ENCODE data around the gene KLHL36. TPM values are rescaled to one million over a fixed set of nuclear protein-coding genes. Genes with fewer than 3 reads are reported as not detected.

KLHL36 gene
- total RNA-seq, 4 donors from 2014 or later, result 70.5 to 114 (median 80.5) TPM

DNA sequence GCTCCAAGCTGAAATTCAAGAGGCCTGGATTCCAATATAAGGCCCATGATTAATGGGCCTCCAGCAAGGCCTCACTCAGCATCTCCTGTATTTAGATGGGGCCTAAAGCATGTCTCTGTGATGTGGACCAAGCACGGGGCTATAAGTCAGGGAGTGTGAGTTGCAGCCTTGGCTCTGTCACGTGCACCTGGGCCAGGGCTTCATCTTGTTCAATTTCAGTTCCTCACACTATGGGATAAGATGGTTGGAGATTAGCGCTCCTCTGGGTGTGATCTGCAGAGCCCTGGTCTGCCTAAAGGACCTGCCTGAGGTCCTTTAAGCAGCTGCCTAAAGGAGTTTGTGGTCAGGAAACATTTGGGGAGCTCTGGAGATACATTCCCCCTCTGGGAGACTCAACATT lies 25.2 kb downstream of the KLHL36 start:
- no peak for TF ChIP-seq EP300 (IDR thresholded peaks at IDR 0.05)
- TF ChIP-seq POLR2AphosphoS5 (IDR thresholded peaks at IDR 0.05), result no peak
- TF ChIP-seq POLR2A (IDR thresholded peaks at IDR 0.05), result no peak
- TF ChIP-seq, protein P1, sequence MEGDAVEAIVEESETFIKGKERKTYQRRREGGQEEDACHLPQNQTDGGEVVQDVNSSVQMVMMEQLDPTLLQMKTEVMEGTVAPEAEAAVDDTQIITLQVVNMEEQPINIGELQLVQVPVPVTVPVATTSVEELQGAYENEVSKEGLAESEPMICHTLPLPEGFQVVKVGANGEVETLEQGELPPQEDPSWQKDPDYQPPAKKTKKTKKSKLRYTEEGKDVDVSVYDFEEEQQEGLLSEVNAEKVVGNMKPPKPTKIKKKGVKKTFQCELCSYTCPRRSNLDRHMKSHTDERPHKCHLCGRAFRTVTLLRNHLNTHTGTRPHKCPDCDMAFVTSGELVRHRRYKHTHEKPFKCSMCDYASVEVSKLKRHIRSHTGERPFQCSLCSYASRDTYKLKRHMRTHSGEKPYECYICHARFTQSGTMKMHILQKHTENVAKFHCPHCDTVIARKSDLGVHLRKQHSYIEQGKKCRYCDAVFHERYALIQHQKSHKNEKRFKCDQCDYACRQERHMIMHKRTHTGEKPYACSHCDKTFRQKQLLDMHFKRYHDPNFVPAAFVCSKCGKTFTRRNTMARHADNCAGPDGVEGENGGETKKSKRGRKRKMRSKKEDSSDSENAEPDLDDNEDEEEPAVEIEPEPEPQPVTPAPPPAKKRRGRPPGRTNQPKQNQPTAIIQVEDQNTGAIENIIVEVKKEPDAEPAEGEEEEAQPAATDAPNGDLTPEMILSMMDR (IDR thresholded peaks at IDR 0.05), result no peak

GRCh38 chr16:84675423-84675822 lies 27.1 kb downstream of the KLHL36 start:
- H3K9me3 ChIP-seq, result no peaks in the 10 kb centered on the region
- WGBS, 2 donors (ENCODE audit: low coverage in 1 of 2), result 72 to 85% methylated on average over 7 to 8 of the region's 9 CpGs
- peaks cover 0 to 6% (median 0%) of the 10 kb centered on the region in 3 donors for H3K4me1 ChIP-seq
- H3K27ac ChIP-seq, result no peak overlapping the region
- TF ChIP-seq POLR2A (IDR thresholded peaks at IDR 0.05) (no peak), EP300 (IDR thresholded peaks at IDR 0.05) (no peak), POLR2AphosphoS5 (IDR thresholded peaks at IDR 0.05) (no peak)
- TF ChIP-seq, protein P1 (IDR thresholded peaks at IDR 0.05), result no peak
- peaks cover 14% of the 10 kb centered on the region for H3K27me3 ChIP-seq
- no peaks in the 10 kb centered on the region for H3K36me3 ChIP-seq
- no peak overlapping the region for H3K4me3 ChIP-seq
- no peak for ATAC-seq

More for the DNA sequence above, 25.2 kb downstream of the KLHL36 start:
- Histone ChIP-seq H3K9me3 (no peaks in the 10 kb centered on the region), H3K36me3 (peaks cover 0 to 2% of the 10 kb centered on the region in 2 donors), H3K4me3 (no peak overlapping the region), H3K27me3 (no peaks in the 10 kb centered on the region), H3K27ac (no peak overlapping the region), H3K4me1 (peaks cover 0 to 6% (median 0%) of the 10 kb centered on the region in 3 donors)
- no peak for ATAC-seq
- WGBS, 2 donors (ENCODE audit: low coverage in 1 of 2), result 76 to 100% methylated on average over 1 to 2 of the region's 3 CpGs

DNA sequence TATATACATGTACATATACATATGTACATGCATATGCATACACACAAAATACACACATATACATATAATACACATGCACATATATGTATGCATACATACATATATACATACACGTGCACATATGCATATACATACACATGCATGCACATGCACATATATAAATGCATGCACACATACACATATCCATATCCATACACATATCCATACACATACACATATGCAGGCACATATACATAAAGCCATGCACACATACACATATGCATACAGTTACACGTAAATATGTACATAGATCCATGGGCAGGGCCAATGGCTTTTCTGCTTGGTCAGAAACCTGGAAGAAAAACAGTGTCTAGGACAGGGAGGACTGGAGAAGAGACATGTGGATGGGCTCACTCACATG lies 27.6 kb downstream of the KLHL36 start:
- no peaks in the 10 kb centered on the region for H3K36me3 ChIP-seq
- no peak overlapping the region for H3K4me3 ChIP-seq
- H3K27ac ChIP-seq, result no peak overlapping the region
- no peaks in the 10 kb centered on the region for H3K9me3 ChIP-seq
- WGBS, 2 donors (ENCODE audit: low coverage in 1 of 2), result 86 to 100% methylated on average over 1 to 2 of the region's 2 CpGs
- H3K27me3 ChIP-seq, result peaks cover 14% of the 10 kb centered on the region
- no peak for ATAC-seq
- no peak for TF ChIP-seq POLR2AphosphoS5 (IDR thresholded peaks at IDR 0.05)
- TF ChIP-seq, protein P1 (IDR thresholded peaks at IDR 0.05), result no peak
- TF ChIP-seq POLR2A (IDR thresholded peaks at IDR 0.05), result no peak
- no peak for TF ChIP-seq EP300 (IDR thresholded peaks at IDR 0.05)
- peaks cover 0 to 6% (median 0%) of the 10 kb centered on the region in 3 donors for H3K4me1 ChIP-seq

- H3K9me3 ChIP-seq, result no peaks in the 10 kb centered on the region
- H3K36me3 ChIP-seq, result no peaks in the 10 kb centered on the region
- H3K4me1 ChIP-seq, result peaks cover 0 to 4% (median 0%) of the 10 kb centered on the region in 3 donors
- TF ChIP-seq POLR2AphosphoS5 (IDR thresholded peaks at IDR 0.05) (no peak), POLR2A (IDR thresholded peaks at IDR 0.05) (no peak), EP300 (IDR thresholded peaks at IDR 0.05) (no peak)
- TF ChIP-seq, protein P1 (IDR thresholded peaks at IDR 0.05), result no peak
- 53 to 69% methylated on average over 10 to 12 of the region's 14 CpGs for WGBS, 2 donors (ENCODE audit: low coverage in 1 of 2)
- no peak overlapping the region for H3K4me3 ChIP-seq
- ATAC-seq, result no peak
- peaks cover 14% of the 10 kb centered on the region for H3K27me3 ChIP-seq
- H3K27ac ChIP-seq, result no peak overlapping the region
Measured at GRCh38 chr16:84677017-84677803, 28.9 kb downstream of the KLHL36 start.

DNA sequence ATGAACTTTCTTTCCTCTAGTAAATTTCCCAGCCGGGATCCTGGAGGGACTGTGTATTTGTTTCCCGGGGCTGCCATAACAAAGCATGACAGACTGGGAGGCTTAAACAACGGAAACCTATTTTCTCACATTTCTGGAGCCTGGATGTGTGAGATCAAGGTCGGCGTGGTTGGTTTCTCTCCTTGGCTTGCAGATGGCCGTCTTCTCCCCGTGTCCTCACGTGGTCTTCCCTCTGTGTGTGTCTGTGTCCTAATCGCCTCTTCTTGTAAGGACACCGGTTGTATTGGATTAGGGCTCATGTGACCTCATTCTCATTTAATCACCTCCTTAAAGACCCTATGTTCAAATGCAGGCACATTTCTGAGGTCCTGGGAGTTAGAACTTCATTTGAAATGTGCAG lies 29.5 kb downstream of the KLHL36 start:
- Histone ChIP-seq H3K9me3 (no peaks in the 10 kb centered on the region), H3K36me3 (no peaks in the 10 kb centered on the region), H3K4me1 (no peaks in the 10 kb centered on the region), H3K4me3 (no peak overlapping the region), H3K27me3 (peaks cover 14% of the 10 kb centered on the region), H3K27ac (no peak overlapping the region)
- WGBS, 2 donors (ENCODE audit: low coverage in 1 of 2), result 25 to 42% methylated on average over 8 to 10 of the region's 10 CpGs
- no peak for ATAC-seq
- TF ChIP-seq POLR2A (IDR thresholded peaks at IDR 0.05) (no peak), POLR2AphosphoS5 (IDR thresholded peaks at IDR 0.05) (no peak), EP300 (IDR thresholded peaks at IDR 0.05) (no peak)
- TF ChIP-seq, protein P1 (IDR thresholded peaks at IDR 0.05), result no peak

Data from gastroesophageal sphincter (tissue), 4 donors.